Fibroblast of lung (primary cell): ENCODE measurements around the gene VPS13D. TPM values are rescaled to one million over a fixed set of nuclear protein-coding genes. Genes with fewer than 3 reads are reported as not detected.

ENCODE experiments used
- DNase-seq, 2 donors: peaks; one replicate each; pipeline versions ENCODE4 v3.0.0 to v3.0.0-alpha.2; 2010; ENCODE audit warnings: low read depth in 2 of 2
- H2AFZ ChIP-seq: 2 replicates; pipeline ENCODE4 v1.5.1; 2012; ENCODE audit warnings: low read length, control low read depth, inconsistent platforms
- H3K27ac ChIP-seq: 2 replicates; pipeline ENCODE4 v1.5.1; 2011; ENCODE audit warnings: low read length, control low read depth; ENCODE audit not compliant: insufficient read depth
- H3K27me3 ChIP-seq: 2 replicates; pipeline ENCODE4 v1.5.1; 2011; ENCODE audit warnings: mild to moderate bottlenecking, low read length; ENCODE audit not compliant: control insufficient read depth, insufficient read depth
- H3K36me3 ChIP-seq: 2 replicates; pipeline ENCODE4 v1.5.1; 2011; ENCODE audit warnings: low read length; ENCODE audit not compliant: control insufficient read depth, insufficient read depth
- H3K4me1 ChIP-seq: 2 replicates; pipeline ENCODE4 v1.5.1; 2011; ENCODE audit warnings: low read length; ENCODE audit not compliant: control insufficient read depth, insufficient read depth; ENCODE audit errors: extremely low read depth
- H3K4me2 ChIP-seq: 2 replicates; pipeline ENCODE4 v1.5.1; 2011; ENCODE audit warnings: low read length, control low read depth; ENCODE audit not compliant: insufficient read depth; ENCODE audit errors: extremely low read depth
- H3K4me3 ChIP-seq, 4 experiments: fragments of 200-600 bp in 1 of 4; sonication (generic) in 1 of 4; replicated peaks in 1 of 4; 2 replicates each; pipeline ENCODE4 v1.5.1; 2011 to 2016; ENCODE audit warnings: low read length in 4 of 4, low read depth in 3 of 4, mild to moderate bottlenecking in 3 of 4, control low read depth in 2 of 4, inconsistent platforms in 1 of 4, mixed read lengths in 1 of 4; ENCODE audit not compliant: insufficient read depth in 1 of 4; ENCODE audit errors: control extremely low read depth in 1 of 4
- H3K79me2 ChIP-seq: 2 replicates; pipeline ENCODE4 v1.5.1; 2012; ENCODE audit warnings: mild to moderate bottlenecking, low read length, inconsistent platforms; ENCODE audit not compliant: control insufficient read depth, insufficient read depth
- H3K9ac ChIP-seq: 2 replicates; pipeline ENCODE4 v1.5.1; 2011; ENCODE audit warnings: mild to moderate bottlenecking, low read length, control low read depth; ENCODE audit not compliant: insufficient read depth
- H3K9me3 ChIP-seq: 2 replicates; pipeline ENCODE4 v1.5.1; 2012; ENCODE audit warnings: low read depth, low read length; ENCODE audit not compliant: control insufficient read depth, insufficient read depth
- H4K20me1 ChIP-seq: 2 replicates; pipeline ENCODE4 v1.5.1; 2011; ENCODE audit warnings: low read length; ENCODE audit not compliant: control insufficient read depth, insufficient read depth; ENCODE audit errors: extremely low read depth
- CTCF ChIP-seq, 2 donors: IDR thresholded peaks in 1 of 2; conservative IDR thresholded peaks in 1 of 2; 1 replicate in 1 of 2; 2 replicates in 1 of 2; pipeline ENCODE4 v1.5.1; 2011 to 2012; ENCODE audit warnings: low read length in 2 of 2, control low read depth in 1 of 2, inconsistent platforms in 1 of 2, low read depth in 1 of 2, mild to moderate bottlenecking in 1 of 2
- EZH2 ChIP-seq: IDR thresholded peaks from 2 replicates; pipeline ENCODE4 v1.5.1; 2012; ENCODE audit warnings: low read length, control low read depth, mild to moderate bottlenecking; ENCODE audit errors: missing control alignments
- polyA plus RNA-seq, 2 donors: library from polyadenylated mRNA; depleted of rRNA in 1 of 2; stranded (reverse) in 1 of 2; unstranded in 1 of 2; fragments of >200 nt; gene quantifications; 2 replicates each; pipeline ENCODE4 v1.2.1, GENCODE V29; 2011 to 2012; ENCODE audit warnings: missing spikeins in 1 of 2
- total RNA-seq: library from RNA; depleted of rRNA; stranded (reverse); fragments of >200 nt; gene quantifications from 2 replicates; pipeline ENCODE4 v1.2.1, GENCODE V29; 2014

Gene VPS13D
- total and polyA plus RNA-seq, 2 donors (not counting 1 experiment from before 2014, with no cell fraction given) = 14.6 to 40.0 TPM

- H4K20me1 ChIP-seq = no peaks in the 10 kb centered on the region
- H3K27ac ChIP-seq = no peak overlapping the region
- peak in 1 of 2 donors; percentile 58 for DNase-seq
- no peaks in the 10 kb centered on the region for H3K9me3 ChIP-seq
- H2AFZ ChIP-seq = no peak overlapping the region
- H3K27me3 ChIP-seq = no peaks in the 10 kb centered on the region
- H3K4me2 ChIP-seq = no peak overlapping the region
- no peak for TF ChIP-seq EZH2
- no peak for TF ChIP-seq CTCF (conservative IDR thresholded peaks at IDR 0.05 in 1 of 2, IDR thresholded peaks at IDR 0.05 in 1 of 2; ENCODE audit: low read depth in 1 of 2, low read length in 2 of 2)
- H3K36me3 ChIP-seq = peaks cover 2% of the 10 kb centered on the region
- no peaks in the 10 kb centered on the region for H3K4me1 ChIP-seq
- no peak overlapping the region for H3K4me3 ChIP-seq
- no peak overlapping the region for H3K9ac ChIP-seq
- H3K79me2 ChIP-seq = no peaks in the 10 kb centered on the region
Observed at GRCh38 chr1:12383786-12384185, 154.0 kb downstream of the VPS13D start.

DNA sequence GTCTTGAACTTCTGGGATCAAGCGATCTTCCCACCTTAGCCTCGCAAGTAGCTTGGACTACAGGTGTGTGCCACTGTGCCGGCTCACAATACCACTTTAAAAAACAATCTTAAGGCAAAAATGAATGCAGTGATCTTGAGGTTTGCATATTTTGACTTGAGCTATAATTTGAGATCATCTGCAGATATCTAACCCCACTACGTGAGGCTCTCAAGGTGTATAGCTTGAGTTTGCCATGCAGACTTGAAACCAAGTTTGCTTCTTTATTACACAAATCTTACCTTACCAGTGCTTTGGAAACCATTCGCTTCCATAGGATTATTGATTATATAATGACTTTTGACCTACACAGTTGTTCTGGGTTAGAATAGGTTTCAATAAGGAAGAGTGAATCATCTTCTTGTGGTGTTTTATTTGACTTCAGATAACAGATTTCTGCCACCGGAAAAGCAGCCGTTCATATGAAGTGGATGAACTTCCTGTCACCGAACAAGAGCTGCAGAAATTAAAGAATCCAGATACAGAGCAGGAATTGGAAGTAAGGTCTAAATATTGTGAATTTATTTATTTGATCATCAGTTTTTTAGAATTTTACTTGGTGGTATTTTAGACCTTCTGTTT lies 155.1 kb downstream of the VPS13D start:
- peaks cover 2% of the 10 kb centered on the region for H3K36me3 ChIP-seq

DNA sequence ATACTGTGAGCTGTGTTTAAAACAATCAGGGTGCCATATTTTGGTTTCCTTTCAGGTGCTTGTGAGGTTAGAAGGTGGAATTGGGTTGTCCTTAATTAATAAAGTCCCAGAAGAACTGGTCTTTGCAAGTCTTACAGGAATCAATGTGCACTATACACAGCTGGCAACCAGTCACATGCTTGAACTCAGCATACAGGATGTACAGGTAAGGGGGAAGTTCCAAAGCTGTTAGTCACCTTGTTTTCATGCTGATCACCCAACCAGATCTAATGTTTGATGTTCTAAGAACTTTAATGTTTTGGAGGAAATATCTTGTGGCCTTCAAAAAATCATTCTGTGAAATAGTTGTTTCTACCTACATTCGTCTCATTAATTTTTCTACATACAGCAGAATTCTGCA lies 156.3 kb downstream of the VPS13D start:
- no peaks in the 10 kb centered on the region for H4K20me1 ChIP-seq
- no peaks in the 10 kb centered on the region for H3K79me2 ChIP-seq
- H2AFZ ChIP-seq = no peak overlapping the region
- peaks cover 2% of the 10 kb centered on the region for H3K36me3 ChIP-seq
- no peak overlapping the region for H3K4me2 ChIP-seq
- H3K27ac ChIP-seq = no peak overlapping the region
- TF ChIP-seq CTCF (conservative IDR thresholded peaks at IDR 0.05 in 1 of 2, IDR thresholded peaks at IDR 0.05 in 1 of 2; ENCODE audit: low read depth in 1 of 2, low read length in 2 of 2) = no peak
- TF ChIP-seq EZH2 = no peak
- no peaks in the 10 kb centered on the region for H3K9me3 ChIP-seq
- no peaks in the 10 kb centered on the region for H3K4me1 ChIP-seq
- H3K9ac ChIP-seq = no peak overlapping the region
- no peaks in the 10 kb centered on the region for H3K27me3 ChIP-seq
- DNase-seq = peak in 1 of 2 donors; percentile 30
- no peak overlapping the region for H3K4me3 ChIP-seq

More for the DNA sequence above, 155.1 kb downstream of the VPS13D start:
- TF ChIP-seq EZH2 (no peak), CTCF (conservative IDR thresholded peaks at IDR 0.05 in 1 of 2, IDR thresholded peaks at IDR 0.05 in 1 of 2; ENCODE audit: low read depth in 1 of 2, low read length in 2 of 2) (no peak)
- no peaks in the 10 kb centered on the region for H3K79me2 ChIP-seq
- H3K9ac ChIP-seq = no peak overlapping the region
- H3K27ac ChIP-seq = no peak overlapping the region
- no peak overlapping the region for H2AFZ ChIP-seq
- H3K9me3 ChIP-seq = no peaks in the 10 kb centered on the region
- H3K27me3 ChIP-seq = no peaks in the 10 kb centered on the region
- H3K4me3 ChIP-seq = no peak overlapping the region
- H3K4me1 ChIP-seq = no peaks in the 10 kb centered on the region
- no peaks in the 10 kb centered on the region for H4K20me1 ChIP-seq
- DNase-seq = no peak
- no peak overlapping the region for H3K4me2 ChIP-seq
